GM23338 (cell line): ENCODE measurements around the gene NRROS. TPM values are rescaled to one million over a fixed set of nuclear protein-coding genes. Genes with fewer than 3 reads are reported as not detected.

Experiments used
- ATAC-seq: fragments of 200-7000 bp; cut with Tn5 transposase; 3 replicates; pipeline ENCODE4 v1.9.1; 2020
- DNase-seq: peaks from one replicate; pipeline ENCODE4 v3.0.0-alpha.2; 2015; ENCODE audit warnings: low spot score
- H2AFZ ChIP-seq: fragments of 200-600 bp; sonication (generic); 2 replicates; pipeline ENCODE4 v1.8.0; 2016; ENCODE audit warnings: antibody characterized with exemption, mild to moderate bottlenecking, moderate library complexity
- H3F3A ChIP-seq: fragments of 200-600 bp; sonication (generic); replicated peaks from 2 replicates; pipeline ENCODE4 v1.8.0; 2017; ENCODE audit warnings: antibody characterized with exemption, mixed run types, low read depth
- H3K27ac ChIP-seq: fragments of 200-600 bp; sonication (generic); 2 replicates; pipeline ENCODE4 v1.6.1; 2016; ENCODE audit warnings: low read depth
- H3K27me3 ChIP-seq: fragments of 200-600 bp; sonication (generic); 2 replicates; pipeline ENCODE4 v1.8.0; 2016; ENCODE audit warnings: mild to moderate bottlenecking, mixed run types, moderate library complexity; ENCODE audit not compliant: insufficient read depth
- H3K36me3 ChIP-seq: fragments of 200-600 bp; sonication (generic); 2 replicates; pipeline ENCODE4 v1.8.0; 2016; ENCODE audit warnings: mild to moderate bottlenecking; ENCODE audit not compliant: insufficient read depth
- H3K4me1 ChIP-seq: fragments of 200-600 bp; sonication (generic); 2 replicates; pipeline ENCODE4 v1.8.0; 2016; ENCODE audit warnings: mild to moderate bottlenecking, moderate library complexity; ENCODE audit not compliant: insufficient read depth
- H3K4me2 ChIP-seq: fragments of 200-600 bp; sonication (generic); 2 replicates; pipeline ENCODE4 v1.7.1; 2017; ENCODE audit warnings: mixed run types
- H3K4me3 ChIP-seq: fragments of 200-600 bp; sonication (generic); 2 replicates; pipeline ENCODE4 v1.6.1; 2016; ENCODE audit warnings: mixed run types
- H3K79me2 ChIP-seq: fragments of 200-600 bp; sonication (generic); replicated peaks from 2 replicates; pipeline ENCODE4 v1.8.0; 2017; ENCODE audit warnings: mild to moderate bottlenecking; ENCODE audit not compliant: insufficient read depth
- H3K9me2 ChIP-seq: fragments of 200-600 bp; sonication (generic); 2 replicates; pipeline ENCODE4 v1.8.0; 2017; ENCODE audit not compliant: insufficient read depth
- H4K20me1 ChIP-seq: fragments of 200-600 bp; sonication (generic); replicated peaks from 2 replicates; pipeline ENCODE4 v1.8.0; 2017; ENCODE audit warnings: mild to moderate bottlenecking; ENCODE audit not compliant: insufficient read depth
- H3K27ac Mint-ChIP-seq: 2 replicates; pipeline ENCODE4 v1.8.0; 2020; ENCODE audit warnings: inconsistent platforms, mild to moderate bottlenecking, moderate library complexity, mixed read lengths
- H3K27me3 Mint-ChIP-seq: 3 replicates; pipeline ENCODE4 v1.8.0; 2022; ENCODE audit warnings: low read depth, mild to moderate bottlenecking, moderate library complexity, mixed read lengths, inconsistent platforms; ENCODE audit not compliant: insufficient read depth, poor library complexity
- H3K36me3 Mint-ChIP-seq: 3 replicates; pipeline ENCODE4 v1.8.0; 2021; ENCODE audit warnings: low read depth, mild to moderate bottlenecking, inconsistent platforms, moderate library complexity, mixed read lengths
- H3K4me1 Mint-ChIP-seq: 3 replicates; pipeline ENCODE4 v1.8.0; 2020; ENCODE audit warnings: mild to moderate bottlenecking, inconsistent platforms, mixed read lengths
- H3K4me3 Mint-ChIP-seq: 3 replicates; pipeline ENCODE4 v1.8.0; 2021; ENCODE audit warnings: moderate library complexity, mild to moderate bottlenecking, inconsistent platforms, mixed read lengths
- H3K9me3 Mint-ChIP-seq: 3 replicates; pipeline ENCODE4 v1.8.0; 2020; ENCODE audit warnings: moderate library complexity, mild to moderate bottlenecking, inconsistent platforms, mixed read lengths
- CREB1 ChIP-seq: fragments of 250-450 bp; sonication (Bioruptor Pico); IDR thresholded peaks from 2 replicates; pipeline ENCODE4 v1.5.0; 2020; ENCODE audit warnings: low read depth, mild to moderate bottlenecking, moderate library complexity
- CTCF ChIP-seq, 2 experiments: fragments of 200-600 bp in 1 of 2; sonication (generic) in 1 of 2; conservative IDR thresholded peaks; 2 replicates each; pipeline versions ENCODE4 v1.5.1 to v1.6.1; 2016 to 2017; ENCODE audit warnings: antibody characterized with exemption in 2 of 2, low read depth in 2 of 2, mild to moderate bottlenecking in 2 of 2, moderate library complexity in 1 of 2
- EZH2 ChIP-seq: fragments of 200-600 bp; sonication (generic); IDR thresholded peaks from one replicate; pipeline ENCODE4 v1.8.0; 2017; ENCODE audit warnings: antibody characterized with exemption, mild to moderate bottlenecking, low read depth; ENCODE audit not compliant: unreplicated experiment
- EZH2phosphoT487 ChIP-seq: fragments of 200-600 bp; sonication (generic); IDR thresholded peaks from one replicate; pipeline ENCODE4 v1.8.1; 2018; ENCODE audit warnings: antibody characterized with exemption; ENCODE audit not compliant: unreplicated experiment
- JUNB ChIP-seq: IDR thresholded peaks from one replicate; pipeline ENCODE4 v1.6.1; 2016; ENCODE audit warnings: antibody characterized with exemption; ENCODE audit not compliant: unreplicated experiment
- NANOG ChIP-seq: IDR thresholded peaks from 2 replicates; pipeline ENCODE4 v1.6.1; 2016; ENCODE audit warnings: antibody characterized with exemption, borderline replicate concordance
- POLR2AphosphoS5 ChIP-seq: IDR thresholded peaks from 2 replicates; pipeline ENCODE4 v1.6.1; 2016; ENCODE audit warnings: antibody characterized with exemption, low read depth
- STAT1 ChIP-seq: IDR thresholded peaks from one replicate; pipeline ENCODE4 v1.6.1; 2016; ENCODE audit warnings: antibody characterized with exemption; ENCODE audit not compliant: unreplicated experiment
- ZNF114 ChIP-seq: fragments of 250-450 bp; sonication (Bioruptor Pico); IDR thresholded peaks from 2 replicates; pipeline ENCODE4 v1.5.0; 2020; ENCODE audit warnings: mild to moderate bottlenecking, moderate library complexity
- ZNF331 ChIP-seq: fragments of 250-450 bp; sonication (Bioruptor Pico); IDR thresholded peaks from 2 replicates; pipeline ENCODE4 v1.5.0; 2020; ENCODE audit warnings: low read depth, mild to moderate bottlenecking, moderate library complexity
- polyA plus RNA-seq: library from polyadenylated mRNA; unstranded; fragments of >200 nt; fragmentation: Nextera tagmentation; extraction: Ambion mirVana; gene quantifications from 2 replicates; pipeline ENCODE4 v1.2.1, GENCODE V29; 2016
- total RNA-seq: library from RNA; depleted of rRNA; stranded (reverse); fragments of >200 nt; shearing (Covaris generic); gene quantifications from 2 replicates; pipeline ENCODE4 v1.2.3, GENCODE V29; 2014
- TF ChIP-seq, protein P1 (sequence below): fragments of 250-450 bp; sonication (Bioruptor Pico); IDR thresholded peaks from 2 replicates; pipeline ENCODE4 v1.5.0; 2020; ENCODE audit warnings: mild to moderate bottlenecking, moderate library complexity
- TF ChIP-seq, protein P2 (sequence below): IDR thresholded peaks from 2 replicates; pipeline ENCODE4 v1.6.1; 2016; ENCODE audit warnings: antibody characterized with exemption
- TF ChIP-seq, protein P3 (sequence below): IDR thresholded peaks from one replicate; pipeline ENCODE4 v1.6.1; 2018; ENCODE audit warnings: antibody characterized with exemption; ENCODE audit not compliant: unreplicated experiment

The NRROS gene
- total and polyA plus RNA-seq, 2 experiments from 2014 or later = 2.3 to 8.5 TPM

GRCh38 chr3:196661400-196661799, 21.9 kb downstream of the NRROS start:
- Mint-ChIP-seq H3K9me3 (no peaks in the 10 kb centered on the region), H3K27me3 (peaks cover 8% of the 10 kb centered on the region), H3K36me3 (peaks cover 9% of the 10 kb centered on the region; the same call in 2 of the 3 replicates), H3K4me1 (peaks cover 17% of the 10 kb centered on the region), H3K4me3 (no peak overlapping the region), H3K27ac (no peak overlapping the region)
- Histone ChIP-seq H3K79me2 (no peaks in the 10 kb centered on the region), H3K27me3 (no peaks in the 10 kb centered on the region), H3K4me3 (no peak overlapping the region), H4K20me1 (no peaks in the 10 kb centered on the region), H2AFZ (no peak overlapping the region), H3K4me2 (no peak overlapping the region), H3K36me3 (no peaks in the 10 kb centered on the region), H3F3A (peaks cover under 1% of the 10 kb centered on the region), H3K27ac (no peak overlapping the region), H3K4me1 (peaks cover 8% of the 10 kb centered on the region), H3K9me2 (no peaks in the 10 kb centered on the region)
- no peak for DNase-seq
- peak; percentile 24 for ATAC-seq
- TF ChIP-seq CTCF (conservative IDR thresholded peaks at IDR 0.05; ENCODE audit: low read depth in 2 of 2) (no peak), NANOG (no peak), POLR2AphosphoS5 (no peak), STAT1 (no peak), ZNF331 (no peak), ZNF114 (CRISPR knock-in tag) (no peak), EZH2phosphoT487 (no peak), JUNB (no peak), EZH2 (no peak), CREB1 (no peak)
- TF ChIP-seq, protein P1, sequence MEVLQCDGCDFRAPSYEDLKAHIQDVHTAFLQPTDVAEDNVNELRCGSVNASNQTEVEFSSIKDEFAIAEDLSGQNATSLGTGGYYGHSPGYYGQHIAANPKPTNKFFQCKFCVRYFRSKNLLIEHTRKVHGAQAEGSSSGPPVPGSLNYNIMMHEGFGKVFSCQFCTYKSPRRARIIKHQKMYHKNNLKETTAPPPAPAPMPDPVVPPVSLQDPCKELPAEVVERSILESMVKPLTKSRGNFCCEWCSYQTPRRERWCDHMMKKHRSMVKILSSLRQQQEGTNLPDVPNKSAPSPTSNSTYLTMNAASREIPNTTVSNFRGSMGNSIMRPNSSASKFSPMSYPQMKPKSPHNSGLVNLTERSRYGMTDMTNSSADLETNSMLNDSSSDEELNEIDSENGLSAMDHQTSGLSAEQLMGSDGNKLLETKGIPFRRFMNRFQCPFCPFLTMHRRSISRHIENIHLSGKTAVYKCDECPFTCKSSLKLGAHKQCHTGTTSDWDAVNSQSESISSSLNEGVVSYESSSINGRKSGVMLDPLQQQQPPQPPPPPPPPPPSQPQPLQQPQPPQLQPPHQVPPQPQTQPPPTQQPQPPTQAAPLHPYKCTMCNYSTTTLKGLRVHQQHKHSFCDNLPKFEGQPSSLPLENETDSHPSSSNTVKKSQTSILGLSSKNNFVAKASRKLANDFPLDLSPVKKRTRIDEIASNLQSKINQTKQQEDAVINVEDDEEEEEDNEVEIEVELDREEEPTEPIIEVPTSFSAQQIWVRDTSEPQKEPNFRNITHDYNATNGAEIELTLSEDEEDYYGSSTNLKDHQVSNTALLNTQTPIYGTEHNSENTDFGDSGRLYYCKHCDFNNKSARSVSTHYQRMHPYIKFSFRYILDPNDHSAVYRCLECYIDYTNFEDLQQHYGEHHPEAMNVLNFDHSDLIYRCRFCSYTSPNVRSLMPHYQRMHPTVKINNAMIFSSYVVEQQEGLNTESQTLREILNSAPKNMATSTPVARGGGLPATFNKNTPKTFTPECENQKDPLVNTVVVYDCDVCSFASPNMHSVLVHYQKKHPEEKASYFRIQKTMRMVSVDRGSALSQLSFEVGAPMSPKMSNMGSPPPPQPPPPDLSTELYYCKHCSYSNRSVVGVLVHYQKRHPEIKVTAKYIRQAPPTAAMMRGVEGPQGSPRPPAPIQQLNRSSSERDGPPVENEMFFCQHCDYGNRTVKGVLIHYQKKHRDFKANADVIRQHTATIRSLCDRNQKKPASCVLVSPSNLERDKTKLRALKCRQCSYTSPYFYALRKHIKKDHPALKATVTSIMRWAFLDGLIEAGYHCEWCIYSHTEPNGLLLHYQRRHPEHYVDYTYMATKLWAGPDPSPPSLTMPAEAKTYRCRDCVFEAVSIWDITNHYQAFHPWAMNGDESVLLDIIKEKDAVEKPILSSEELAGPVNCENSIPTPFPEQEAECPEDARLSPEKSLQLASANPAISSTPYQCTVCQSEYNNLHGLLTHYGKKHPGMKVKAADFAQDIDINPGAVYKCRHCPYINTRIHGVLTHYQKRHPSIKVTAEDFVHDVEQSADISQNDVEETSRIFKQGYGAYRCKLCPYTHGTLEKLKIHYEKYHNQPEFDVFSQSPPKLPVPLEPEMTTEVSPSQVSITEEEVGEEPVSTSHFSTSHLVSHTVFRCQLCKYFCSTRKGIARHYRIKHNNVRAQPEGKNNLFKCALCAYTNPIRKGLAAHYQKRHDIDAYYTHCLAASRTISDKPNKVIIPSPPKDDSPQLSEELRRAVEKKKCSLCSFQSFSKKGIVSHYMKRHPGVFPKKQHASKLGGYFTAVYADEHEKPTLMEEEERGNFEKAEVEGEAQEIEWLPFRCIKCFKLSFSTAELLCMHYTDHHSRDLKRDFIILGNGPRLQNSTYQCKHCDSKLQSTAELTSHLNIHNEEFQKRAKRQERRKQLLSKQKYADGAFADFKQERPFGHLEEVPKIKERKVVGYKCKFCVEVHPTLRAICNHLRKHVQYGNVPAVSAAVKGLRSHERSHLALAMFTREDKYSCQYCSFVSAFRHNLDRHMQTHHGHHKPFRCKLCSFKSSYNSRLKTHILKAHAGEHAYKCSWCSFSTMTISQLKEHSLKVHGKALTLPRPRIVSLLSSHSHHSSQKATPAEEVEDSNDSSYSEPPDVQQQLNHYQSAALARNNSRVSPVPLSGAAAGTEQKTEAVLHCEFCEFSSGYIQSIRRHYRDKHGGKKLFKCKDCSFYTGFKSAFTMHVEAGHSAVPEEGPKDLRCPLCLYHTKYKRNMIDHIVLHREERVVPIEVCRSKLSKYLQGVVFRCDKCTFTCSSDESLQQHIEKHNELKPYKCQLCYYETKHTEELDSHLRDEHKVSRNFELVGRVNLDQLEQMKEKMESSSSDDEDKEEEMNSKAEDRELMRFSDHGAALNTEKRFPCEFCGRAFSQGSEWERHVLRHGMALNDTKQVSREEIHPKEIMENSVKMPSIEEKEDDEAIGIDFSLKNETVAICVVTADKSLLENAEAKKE (CRISPR knock-in tag) = no peak
- TF ChIP-seq, protein P2, sequence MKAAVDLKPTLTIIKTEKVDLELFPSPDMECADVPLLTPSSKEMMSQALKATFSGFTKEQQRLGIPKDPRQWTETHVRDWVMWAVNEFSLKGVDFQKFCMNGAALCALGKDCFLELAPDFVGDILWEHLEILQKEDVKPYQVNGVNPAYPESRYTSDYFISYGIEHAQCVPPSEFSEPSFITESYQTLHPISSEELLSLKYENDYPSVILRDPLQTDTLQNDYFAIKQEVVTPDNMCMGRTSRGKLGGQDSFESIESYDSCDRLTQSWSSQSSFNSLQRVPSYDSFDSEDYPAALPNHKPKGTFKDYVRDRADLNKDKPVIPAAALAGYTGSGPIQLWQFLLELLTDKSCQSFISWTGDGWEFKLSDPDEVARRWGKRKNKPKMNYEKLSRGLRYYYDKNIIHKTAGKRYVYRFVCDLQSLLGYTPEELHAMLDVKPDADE = no peak
- TF ChIP-seq, protein P3, sequence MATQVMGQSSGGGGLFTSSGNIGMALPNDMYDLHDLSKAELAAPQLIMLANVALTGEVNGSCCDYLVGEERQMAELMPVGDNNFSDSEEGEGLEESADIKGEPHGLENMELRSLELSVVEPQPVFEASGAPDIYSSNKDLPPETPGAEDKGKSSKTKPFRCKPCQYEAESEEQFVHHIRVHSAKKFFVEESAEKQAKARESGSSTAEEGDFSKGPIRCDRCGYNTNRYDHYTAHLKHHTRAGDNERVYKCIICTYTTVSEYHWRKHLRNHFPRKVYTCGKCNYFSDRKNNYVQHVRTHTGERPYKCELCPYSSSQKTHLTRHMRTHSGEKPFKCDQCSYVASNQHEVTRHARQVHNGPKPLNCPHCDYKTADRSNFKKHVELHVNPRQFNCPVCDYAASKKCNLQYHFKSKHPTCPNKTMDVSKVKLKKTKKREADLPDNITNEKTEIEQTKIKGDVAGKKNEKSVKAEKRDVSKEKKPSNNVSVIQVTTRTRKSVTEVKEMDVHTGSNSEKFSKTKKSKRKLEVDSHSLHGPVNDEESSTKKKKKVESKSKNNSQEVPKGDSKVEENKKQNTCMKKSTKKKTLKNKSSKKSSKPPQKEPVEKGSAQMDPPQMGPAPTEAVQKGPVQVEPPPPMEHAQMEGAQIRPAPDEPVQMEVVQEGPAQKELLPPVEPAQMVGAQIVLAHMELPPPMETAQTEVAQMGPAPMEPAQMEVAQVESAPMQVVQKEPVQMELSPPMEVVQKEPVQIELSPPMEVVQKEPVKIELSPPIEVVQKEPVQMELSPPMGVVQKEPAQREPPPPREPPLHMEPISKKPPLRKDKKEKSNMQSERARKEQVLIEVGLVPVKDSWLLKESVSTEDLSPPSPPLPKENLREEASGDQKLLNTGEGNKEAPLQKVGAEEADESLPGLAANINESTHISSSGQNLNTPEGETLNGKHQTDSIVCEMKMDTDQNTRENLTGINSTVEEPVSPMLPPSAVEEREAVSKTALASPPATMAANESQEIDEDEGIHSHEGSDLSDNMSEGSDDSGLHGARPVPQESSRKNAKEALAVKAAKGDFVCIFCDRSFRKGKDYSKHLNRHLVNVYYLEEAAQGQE = no peak
